Stimulated activated CD4-positive, alpha-beta T cell treated with anti-CD3 and anti-CD28 coated beads, Interleukin-2, amount 100 ng/mL, for 4 hours (primary cell): ENCODE data around the gene GIMAP8.

Experiments used
- DNase-seq: peaks from one replicate; pipeline ENCODE4 v3.0.0-alpha.2; 2020; ENCODE audit warnings: low read depth

The GIMAP8 gene

DNA sequence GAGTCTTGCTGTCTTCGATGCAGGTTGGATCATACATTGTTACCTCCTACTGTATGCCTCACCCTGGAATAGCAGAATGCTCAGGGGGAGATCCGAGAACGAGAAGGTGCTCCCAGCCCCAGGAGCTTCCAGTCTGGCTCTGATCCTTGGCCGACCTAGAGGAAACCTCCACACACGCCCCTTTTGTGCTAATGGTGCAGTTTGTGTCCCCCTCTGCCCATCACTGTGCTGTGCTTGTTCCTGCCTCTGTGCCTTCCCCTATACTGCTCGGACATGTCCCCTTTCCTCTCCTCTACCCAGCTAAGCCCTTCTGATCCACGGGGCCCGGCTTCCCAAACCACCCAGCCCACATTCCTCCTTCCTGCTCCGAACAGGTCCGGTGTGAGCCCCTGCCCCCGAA lies 38.8 kb upstream of the GIMAP8 start:
- no peak for DNase-seq

DNA sequence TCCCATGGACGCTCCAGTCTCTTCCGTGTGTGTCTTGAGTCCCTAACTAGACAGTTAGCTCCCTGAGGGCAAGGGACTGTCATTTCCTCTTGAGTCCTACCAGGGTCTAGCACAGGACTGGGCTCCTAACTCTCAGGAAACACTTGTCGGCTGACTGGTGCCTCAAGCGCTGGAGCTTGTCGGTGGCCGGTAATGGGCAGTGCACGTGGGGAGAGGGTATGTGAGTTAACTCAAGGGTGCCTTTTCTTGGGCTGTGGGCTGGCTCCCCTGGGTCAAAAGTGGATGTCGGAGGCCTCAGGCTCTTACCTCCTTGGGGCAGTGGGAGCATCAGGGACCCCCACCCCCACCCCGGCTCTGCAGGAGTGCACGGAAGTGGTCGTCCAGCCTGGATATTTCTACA lies 38.4 kb upstream of the GIMAP8 start:
- no peak for DNase-seq

DNA sequence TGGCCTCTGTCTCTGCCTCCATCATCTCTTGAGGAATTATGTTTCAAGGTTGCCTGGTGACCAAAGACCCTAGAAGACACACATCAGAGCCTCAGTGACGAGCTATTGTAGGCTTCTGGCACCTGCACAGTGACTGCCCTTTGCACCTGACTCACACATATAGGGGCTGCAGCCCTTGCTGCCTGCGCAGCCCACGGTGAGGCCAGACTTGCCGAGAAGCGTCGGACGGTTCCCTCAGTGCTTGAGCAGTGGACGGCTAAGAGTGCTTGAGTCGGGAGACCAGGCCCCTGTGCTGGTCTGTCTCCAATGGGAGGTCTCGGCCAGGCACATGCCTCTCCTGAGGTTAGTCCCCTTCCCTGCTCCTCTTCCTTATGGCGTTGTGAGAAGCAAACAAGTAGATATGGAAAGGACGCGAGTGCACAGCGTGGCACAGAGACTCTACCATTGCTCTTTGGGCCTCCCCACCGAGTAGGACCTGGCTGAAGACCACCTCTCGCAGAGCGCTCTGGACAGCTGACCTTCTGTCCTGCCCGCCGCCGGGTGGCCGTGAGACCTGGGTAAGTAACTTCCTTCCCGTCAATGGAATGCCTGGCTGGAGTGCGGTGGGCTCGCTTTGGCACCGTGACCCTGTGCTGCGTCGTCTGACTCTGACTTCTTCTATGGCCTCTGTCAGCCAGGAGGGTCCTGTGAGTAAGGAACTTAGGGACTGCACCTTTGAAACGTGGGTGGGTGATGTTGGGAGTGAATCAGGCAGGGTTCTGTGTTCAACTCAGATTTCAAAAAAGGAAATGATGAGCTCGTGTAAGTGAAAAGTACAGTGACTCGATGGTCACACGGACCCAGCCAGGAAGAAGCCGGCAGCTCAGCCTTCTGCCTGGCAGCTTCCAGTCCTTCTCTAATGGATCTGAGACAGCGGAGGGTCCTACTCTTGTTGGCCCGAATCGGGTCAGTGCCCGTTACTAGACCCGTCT lies 37.6 kb upstream of the GIMAP8 start:
- DNase-seq: no peak

DNA sequence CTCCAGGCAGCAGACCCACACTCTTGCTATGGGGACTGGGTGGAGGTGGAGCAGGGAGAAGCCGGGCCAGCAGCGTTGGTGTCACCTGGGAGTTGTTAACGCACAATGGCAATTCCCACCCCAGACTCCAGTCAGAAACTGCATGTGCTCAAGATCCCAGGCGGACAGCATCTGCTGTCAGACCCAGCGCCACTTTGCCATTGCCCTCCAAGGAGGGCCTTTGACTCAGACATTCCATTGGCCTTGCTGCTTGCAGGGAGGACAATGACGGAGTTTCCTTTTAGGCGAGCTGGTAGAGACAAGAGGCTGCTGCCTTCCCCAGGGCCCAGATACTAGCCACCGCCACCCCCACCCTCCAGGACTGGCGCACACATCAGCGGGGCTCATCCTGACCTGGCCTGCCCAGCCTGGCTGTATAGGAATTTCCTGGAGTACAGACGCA lies 36.8 kb upstream of the GIMAP8 start:
- no peak for DNase-seq

DNA sequence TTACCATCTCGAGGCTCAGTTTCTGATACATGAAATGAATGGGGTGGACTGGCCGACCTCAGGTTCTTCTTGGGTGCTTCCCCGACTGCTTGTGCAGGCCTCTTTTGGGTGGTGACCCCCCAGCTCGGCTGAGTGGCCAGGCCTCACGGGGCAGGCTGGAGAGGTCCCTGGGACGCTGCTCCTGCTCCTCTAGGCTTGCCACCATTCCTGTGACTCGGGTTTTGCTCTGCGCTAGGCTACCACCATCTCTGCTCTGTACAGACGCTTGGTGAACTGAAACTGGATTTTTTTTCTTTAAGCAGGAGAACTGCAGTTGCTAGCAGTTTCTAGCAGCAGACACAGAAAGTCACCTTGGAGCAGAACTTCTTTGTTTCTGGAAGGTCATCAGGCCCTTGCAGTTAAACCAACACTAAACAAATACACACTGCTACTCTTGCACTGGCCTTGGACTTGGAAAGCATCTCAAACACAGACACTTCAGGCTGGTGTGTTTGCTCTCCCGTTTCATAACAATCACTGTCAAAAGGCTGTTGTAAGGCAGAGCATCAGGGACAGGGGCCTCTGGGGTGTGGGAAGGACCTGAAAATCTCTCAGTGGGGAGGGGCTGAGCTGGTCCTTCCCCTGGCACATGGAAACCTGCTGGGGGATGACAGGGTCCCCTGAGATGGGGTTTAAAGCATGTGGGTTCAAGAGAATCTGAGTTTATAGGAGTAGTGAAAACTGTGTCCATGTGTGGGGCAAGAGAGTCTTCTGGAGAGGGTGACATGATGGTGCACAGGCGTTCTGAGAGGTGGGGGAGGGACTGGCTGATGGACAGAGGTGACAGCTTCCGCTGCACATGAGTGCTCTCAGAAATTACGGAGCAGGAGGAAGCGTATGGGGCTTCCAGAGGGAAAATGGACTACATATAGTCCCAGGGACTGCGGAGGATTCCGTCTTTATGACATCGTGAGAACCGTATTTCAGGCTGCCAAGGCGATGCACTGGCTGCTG lies 35.0 kb upstream of the GIMAP8 start:
- no peak for DNase-seq

DNA sequence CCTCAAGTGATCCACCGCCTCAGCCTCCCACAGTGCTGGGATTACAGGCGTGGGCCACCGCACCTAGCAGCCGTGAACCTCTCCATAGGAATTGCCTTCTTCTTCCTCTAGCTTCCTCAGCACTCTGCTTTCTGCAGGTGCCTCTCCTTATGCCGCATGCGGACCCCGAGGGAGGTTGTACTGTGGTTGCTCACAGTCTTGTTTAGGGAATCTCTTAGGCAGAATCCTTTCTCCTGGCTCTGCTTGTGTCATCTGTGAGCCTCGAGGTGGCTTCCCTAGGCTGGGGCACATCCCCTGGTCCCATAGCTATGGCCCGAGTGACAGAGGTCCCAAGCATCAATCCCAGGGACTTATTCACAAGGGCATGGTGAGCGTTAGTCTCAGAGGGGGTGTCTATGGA lies 33.2 kb upstream of the GIMAP8 start:
- DNase-seq: no peak

DNA sequence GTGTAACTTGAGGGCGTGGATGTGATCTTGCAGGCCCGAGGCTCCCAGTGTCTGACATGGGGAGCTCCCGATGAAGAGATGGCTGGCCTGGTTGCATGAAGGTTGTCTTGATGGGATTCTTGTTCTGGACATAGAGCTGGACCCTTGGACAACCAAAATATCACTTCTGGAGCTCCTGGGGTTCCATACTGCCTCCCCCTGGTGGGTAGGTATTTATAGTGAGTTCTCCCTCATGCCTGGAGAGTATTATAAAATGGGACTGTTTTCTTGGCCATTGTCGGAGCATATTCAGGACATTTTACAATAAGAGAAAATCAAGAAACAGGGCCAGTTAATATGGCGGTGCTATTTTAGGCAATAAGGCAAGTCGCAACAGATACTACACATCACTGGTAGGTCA lies 32.6 kb upstream of the GIMAP8 start:
- no peak for DNase-seq

DNA sequence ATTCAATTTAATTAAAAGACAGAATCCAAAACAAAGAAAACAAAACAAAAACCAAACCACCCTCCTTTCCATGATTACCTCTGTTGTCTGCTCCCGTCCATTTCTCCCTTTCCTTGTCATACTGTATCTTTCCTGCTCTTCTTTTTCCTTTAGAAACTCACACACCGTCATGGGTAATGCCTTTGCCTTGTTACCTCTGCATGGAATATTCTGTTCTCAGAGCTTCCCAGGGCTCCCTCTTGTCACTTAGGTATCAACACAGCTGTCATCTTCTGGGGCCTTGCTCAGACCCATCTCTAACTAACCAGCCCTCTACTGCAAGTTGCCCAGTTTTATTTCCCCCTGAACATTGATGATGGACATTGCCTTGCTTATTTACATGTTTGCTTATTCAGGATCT lies 30.2 kb upstream of the GIMAP8 start:
- DNase-seq: no peak

DNA sequence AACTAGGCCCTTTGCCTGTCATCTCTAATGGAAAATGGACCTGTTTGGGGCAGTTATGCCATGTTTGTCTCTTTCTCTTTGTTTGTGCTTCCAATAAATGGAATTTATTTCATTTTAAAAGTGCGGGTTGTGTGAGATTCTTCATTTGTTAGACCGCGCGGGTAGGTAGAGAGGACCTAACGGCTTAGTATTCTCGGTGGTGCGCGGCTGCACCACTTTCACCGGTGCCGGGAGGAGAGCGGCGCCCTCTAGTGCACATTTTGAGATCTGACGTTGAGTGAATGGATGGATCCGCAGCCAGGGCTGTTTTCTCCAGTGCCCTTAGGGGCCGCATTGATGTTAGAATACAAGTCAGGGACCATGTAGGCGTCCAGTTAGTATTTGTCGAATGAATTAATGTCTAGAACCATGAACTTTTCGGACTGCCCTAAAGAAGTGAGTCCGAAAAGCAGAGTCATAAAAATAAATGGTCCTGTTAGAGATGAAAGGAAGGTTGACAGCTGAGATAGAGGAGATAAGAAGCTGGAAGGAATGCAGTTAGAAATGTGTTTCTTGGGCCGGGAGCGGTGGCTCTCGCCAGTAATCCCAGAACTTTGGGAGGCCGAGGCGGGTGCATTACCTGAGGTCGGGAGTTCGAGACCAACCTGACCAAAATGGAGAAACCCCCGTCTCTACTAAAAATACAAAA lies 29.3 kb upstream of the GIMAP8 start:
- peak; percentile 78 for DNase-seq

DNA sequence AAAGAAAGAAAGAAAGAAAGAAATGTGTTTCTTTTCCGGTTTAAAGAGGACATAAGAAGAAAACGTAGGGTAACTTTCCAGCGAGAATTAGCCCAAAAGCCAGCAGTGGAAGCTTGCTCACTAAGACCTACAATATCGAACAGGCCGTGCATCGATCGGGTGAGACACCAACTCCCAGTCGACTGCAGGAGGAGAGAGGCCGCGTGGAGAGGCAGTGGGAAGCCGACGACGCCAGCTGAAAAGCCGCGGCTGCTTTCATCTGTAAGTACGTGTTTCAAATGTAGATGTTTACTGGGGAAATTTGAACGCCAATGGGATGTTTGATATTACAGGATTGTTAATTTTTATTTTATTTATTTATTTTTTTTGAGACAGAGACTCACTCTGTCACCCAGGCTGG lies 28.6 kb upstream of the GIMAP8 start:
- no peak for DNase-seq

DNA sequence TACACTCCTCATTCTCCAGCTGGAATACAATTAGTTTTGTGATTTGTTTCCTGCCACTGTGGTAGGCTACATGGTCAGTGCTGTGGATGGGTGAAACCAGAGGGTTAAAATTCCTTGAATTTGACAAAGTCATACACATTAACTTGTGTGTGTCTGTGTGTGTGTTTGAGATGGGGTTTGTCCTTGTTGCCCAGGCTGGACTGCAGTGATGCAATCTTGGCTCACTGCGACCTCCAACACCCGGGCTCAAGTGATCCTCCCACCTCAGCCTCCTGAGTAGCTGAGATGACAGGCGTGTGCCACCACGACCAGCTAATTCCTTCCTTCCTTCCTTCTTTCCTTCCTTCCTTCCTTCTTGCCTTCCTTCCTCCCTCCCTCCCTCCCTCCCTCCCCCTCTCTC lies 24.8 kb upstream of the GIMAP8 start:
- DNase-seq: no peak

DNA sequence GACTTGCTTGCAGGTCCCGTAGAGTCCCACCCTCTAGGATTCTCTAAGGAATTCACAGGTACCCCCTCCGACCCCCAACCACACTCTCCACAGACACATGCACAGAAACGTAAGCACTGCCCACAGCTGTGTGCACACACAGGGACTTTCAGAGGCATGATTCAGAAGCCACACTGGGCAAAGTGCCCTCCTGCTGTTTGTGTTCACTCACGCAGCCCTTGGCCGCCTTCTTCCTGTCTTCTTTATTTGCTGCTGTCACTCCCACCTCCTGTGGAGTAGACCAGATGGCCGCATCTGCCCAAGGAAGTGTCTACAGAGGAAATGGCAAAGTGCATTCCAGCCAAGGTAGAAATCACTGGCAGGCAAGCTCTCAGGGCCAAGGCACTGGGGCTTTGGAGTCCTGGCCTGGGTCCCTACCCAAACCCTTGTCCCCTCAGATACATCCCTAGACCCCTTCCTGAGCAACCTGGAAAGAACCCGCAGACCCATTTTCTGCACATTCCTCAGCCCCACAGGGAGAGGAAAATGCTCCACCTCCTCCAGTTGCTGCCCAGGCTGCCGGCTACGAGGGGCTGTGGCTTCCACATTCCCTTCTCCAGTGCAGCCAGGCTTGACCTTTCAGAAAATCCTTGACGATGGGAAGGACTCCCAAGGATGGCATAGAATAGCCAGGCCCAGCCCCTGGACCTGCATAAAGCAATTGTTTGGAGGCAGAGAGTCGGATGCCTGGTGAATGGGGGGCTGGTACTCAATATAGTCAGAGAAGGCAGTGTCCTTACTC lies 21.6 kb upstream of the GIMAP8 start:
- DNase-seq: no peak

DNA sequence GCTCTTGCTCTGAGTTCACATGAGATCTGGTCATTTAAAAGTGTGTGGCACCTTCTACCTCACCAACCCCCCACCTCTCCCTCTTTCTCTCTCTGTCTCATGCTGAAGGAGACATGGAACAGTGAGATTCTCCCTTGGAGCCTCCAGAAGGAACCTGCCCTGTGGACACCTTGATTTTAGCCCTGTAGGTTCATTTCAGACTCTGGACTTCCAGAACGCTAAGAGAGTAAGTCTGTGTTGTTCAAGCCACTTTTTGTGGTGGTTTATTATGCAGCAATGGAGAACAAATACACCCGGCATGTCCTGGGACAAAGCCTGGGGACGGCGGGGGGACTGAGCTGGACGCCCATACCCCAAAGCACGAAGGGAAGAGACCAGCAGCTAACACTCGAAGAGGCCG lies 20.7 kb upstream of the GIMAP8 start:
- DNase-seq: no peak

DNA sequence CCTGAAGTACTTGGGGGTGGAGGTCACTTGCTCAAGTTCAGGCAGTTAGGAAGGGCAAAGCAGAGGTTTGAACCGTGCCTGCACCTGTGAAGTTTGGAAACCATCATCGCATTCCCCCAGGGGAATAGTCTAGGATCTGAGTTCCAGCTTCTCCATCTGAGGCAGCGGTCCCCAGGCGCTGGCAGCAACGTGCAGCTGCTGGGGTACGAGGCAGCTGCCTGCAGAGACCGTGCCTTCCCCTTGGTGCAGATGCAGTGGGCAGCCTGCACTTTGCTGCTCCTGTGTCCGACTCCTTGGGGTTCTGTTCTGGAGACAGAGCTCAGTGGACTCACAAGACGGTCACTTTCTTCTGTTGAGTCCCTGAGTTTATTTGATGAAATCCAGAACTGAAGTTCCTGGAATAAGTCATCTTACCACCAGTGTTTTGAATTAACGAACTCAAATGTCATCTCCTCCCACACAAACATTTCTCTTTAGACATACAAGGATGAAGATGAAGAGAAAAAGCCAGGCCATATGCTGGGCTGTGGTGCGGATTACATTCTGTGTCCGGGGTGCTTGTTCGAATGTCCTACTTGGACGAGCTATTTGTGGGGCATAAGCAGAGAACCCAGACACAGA lies 19.9 kb upstream of the GIMAP8 start:
- DNase-seq: no peak

DNA sequence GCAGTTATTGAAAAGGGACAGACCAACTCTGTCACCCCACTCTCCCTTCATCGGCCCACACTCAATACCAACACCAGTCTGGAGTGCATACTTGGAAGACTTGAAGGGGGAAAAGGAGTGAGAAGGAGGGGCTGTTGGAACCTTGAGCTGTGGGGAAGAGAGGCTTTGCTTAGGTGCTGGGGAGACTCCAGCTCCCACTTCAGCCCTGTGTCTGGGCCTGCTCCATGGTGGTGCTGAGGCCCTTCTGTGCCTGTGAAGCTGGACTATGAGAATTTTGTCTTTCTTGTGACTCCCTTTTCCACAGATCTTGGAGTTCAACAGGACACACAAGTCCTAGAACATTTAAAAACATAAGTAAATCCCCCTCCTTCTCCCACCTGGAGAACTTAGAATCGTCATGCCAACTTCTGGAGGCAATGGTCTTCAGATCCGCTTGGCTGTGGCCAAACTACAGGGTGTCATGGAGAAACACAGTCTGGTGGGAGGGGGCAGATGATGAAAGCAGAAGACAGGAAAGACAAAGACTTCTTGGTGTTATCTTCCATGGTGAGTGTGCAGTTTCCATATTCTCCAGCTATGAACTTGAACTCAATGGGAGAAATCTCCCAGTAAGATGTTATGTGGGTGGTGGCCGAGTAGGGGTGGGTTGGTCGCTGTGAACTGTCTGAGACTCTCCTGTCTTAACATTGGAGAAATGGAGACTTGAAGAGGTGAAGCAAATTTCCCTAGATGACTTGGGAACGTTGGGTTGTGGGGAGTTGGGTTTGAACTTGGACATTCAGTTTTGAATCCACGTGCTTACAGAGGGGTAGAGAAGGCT lies 18.4 kb upstream of the GIMAP8 start:
- DNase-seq: no peak

DNA sequence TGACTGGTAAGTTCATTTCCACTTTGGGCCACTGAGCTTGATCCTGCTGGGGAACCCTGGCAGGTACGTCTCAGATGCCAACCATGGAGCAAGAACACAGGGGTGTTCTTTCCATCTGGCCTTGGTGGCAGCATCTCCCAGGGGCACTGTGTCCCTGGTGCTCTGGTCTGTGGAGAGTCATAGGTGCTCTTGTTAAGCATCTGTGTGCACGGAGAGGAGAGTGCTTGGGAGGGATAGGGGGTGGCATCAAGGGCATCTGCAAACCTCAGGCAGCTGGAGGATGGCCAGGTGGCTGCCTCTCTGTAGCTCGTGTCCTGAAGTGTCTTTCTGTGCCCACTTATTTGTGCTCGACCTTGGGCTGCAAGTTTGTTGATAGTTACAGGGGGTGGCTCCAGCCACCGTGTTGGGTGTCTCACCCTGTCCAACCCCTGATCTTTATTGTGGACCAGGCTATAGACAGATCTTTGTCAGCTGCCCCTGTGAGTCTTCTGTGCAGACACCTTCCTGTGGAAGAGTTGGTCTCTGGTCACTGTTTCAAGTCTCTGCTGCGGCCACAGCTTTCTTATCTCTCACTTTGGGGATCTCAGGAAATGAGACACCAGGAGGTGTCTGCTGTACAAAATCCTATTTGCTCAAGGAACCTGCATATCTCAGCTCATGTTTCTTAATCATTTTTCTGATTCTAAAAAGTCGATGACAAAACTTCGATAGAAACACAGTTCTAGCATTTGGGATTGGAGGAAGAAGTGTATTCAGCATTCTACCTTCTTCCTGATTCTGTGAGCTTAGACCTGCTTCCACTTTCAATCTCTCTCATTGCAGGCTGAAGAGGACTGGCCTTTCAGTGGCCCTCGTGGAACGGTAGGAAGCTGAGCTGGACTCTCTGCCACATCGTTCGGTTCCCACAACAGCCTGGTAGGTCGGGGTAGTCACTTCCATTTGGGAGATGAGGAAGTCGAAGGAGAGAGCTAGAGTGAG lies 17.2 kb upstream of the GIMAP8 start:
- no peak for DNase-seq

DNA sequence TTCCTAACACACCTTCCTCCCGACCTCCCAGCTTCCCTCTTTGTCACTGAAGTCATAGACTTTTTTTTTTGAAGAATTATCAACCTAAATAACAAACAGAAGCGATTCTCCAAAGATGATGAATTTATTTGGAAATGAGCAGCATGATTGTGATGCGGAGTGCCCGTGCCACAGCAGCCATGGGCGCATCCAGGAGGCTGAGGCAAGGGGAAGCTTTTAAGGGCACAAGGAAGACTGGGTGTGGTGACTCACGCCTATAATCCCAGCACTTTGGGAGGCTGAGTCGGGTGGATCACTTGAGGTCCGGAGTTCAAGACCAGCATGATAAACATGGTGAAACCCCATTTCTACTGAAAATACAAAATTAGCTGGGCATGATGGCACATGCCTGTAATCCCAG lies 16.2 kb upstream of the GIMAP8 start:
- DNase-seq: no peak

DNA sequence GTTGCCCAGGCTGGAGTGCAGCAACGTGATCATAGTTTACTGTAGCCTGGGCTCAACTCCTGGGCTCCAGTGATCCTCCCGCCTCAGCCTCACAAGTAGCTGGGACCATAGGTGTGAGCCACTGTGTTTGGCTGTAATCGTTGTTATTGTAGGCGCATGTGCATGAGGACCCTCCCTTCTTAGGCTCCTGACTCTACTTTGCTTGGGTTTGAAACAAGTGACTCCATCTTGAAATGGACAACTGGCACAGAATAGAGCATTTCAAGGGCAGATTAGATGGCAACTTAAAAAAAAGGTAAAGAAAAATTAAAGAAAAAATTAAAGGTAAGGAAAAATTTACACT lies 15.4 kb upstream of the GIMAP8 start:
- DNase-seq: no peak
